Panc1 (cell line): Measurements from ENCODE around the gene ITFG1. TPM values are rescaled to one million over a fixed set of nuclear protein-coding genes. Genes with fewer than 3 reads are reported as not detected.

Source experiments
- ATAC-seq: fragments of 200-7000 bp; cut with Tn5 transposase; 2 replicates; pipeline ENCODE4 v1.9.1; 2020; ENCODE audit warnings: mild to moderate bottlenecking, moderate library complexity
- BruUV-seq: library from RNA; stranded (reverse); fragments of 400-500 nt; replicated peaks from 2 replicates; lab custom pipeline; 2021; lab: Mats Ljungman, UMichigan
- CTCF ChIA-PET: fragments of 300-600 bp; sonication (Branson Sonifier 250); formaldehyde crosslinking; loops from one replicate; lab custom pipeline; 2022; ENCODE audit warnings: antibody characterized with exemption; lab: Charles Lee
- POLR2A ChIA-PET: fragments of 300-600 bp; sonication (Branson Sonifier 250); formaldehyde crosslinking; loops from one replicate; lab custom pipeline; 2022; ENCODE audit warnings: antibody characterized with exemption; lab: Charles Lee
- DNase-seq: peaks from one replicate; pipeline ENCODE4 v3.0.0-alpha.2; 2010; ENCODE audit warnings: low read depth, low spot score
- H3K27ac ChIP-seq: 2 replicates; pipeline ENCODE4 v1.5.1; 2011; ENCODE audit warnings: mild to moderate bottlenecking, low read length, inconsistent platforms
- H3K27me3 ChIP-seq: fragments of 200-500 bp; sonication (Bioruptor generic); 2 replicates; pipeline ENCODE4 v1.6.0; 2014; ENCODE audit warnings: low read length, inconsistent platforms; ENCODE audit not compliant: control insufficient read depth, insufficient read depth
- H3K36me3 ChIP-seq: fragments of 200-500 bp; sonication (Bioruptor generic); 2 replicates; pipeline ENCODE4 v1.5.1; 2014; ENCODE audit warnings: inconsistent platforms, mild to moderate bottlenecking, low read length, moderate library complexity; ENCODE audit not compliant: control insufficient read depth, insufficient read depth
- H3K4me1 ChIP-seq: 2 replicates; pipeline ENCODE4 v1.5.1; 2011; ENCODE audit warnings: inconsistent platforms, mild to moderate bottlenecking, low read length, moderate library complexity; ENCODE audit not compliant: control insufficient read depth, insufficient read depth
- H3K4me3 ChIP-seq, 2 experiments: 2 replicates each; pipeline ENCODE4 v1.5.1; 2011 to 2012; ENCODE audit warnings: low read depth in 2 of 2, low read length in 2 of 2, mild to moderate bottlenecking in 2 of 2, inconsistent platforms in 1 of 2, moderate library complexity in 1 of 2
- H3K9me3 ChIP-seq: fragments of 200-500 bp; sonication (Bioruptor generic); 2 replicates; pipeline ENCODE4 v1.5.1; 2014; ENCODE audit warnings: low read depth, mild to moderate bottlenecking, inconsistent platforms, low read length, moderate library complexity; ENCODE audit not compliant: control insufficient read depth, insufficient read depth
- CTCF ChIP-seq: fragments of 450-650 bp; IDR thresholded peaks from 2 replicates; pipeline ENCODE4 v1.5.1; 2017; ENCODE audit warnings: mild to moderate bottlenecking
- POLR2AphosphoS5 ChIP-seq: IDR thresholded peaks from 2 replicates; pipeline ENCODE4 v1.6.1; 2012; ENCODE audit warnings: mild to moderate bottlenecking, low read depth, low read length, moderate library complexity
- REST ChIP-seq, 2 experiments: IDR thresholded peaks; 2 replicates each; pipeline ENCODE4 v1.6.1; 2011 to 2012; ENCODE audit warnings: low read depth in 2 of 2, control low read depth in 1 of 2, low read length in 1 of 2, mild to moderate bottlenecking in 1 of 2, moderate library complexity in 1 of 2; ENCODE audit not compliant: insufficient read depth in 1 of 2
- SIN3A ChIP-seq: IDR thresholded peaks from 2 replicates; pipeline ENCODE4 v1.6.1; 2012; ENCODE audit warnings: low read depth, mild to moderate bottlenecking, low read length, moderate library complexity, borderline replicate concordance; ENCODE audit not compliant: insufficient read depth
- TCF7L2 ChIP-seq: IDR thresholded peaks from 2 replicates; pipeline ENCODE4 v1.6.1; 2011; ENCODE audit warnings: mild to moderate bottlenecking, low read depth, low read length, inconsistent platforms
- in situ Hi-C: cut with HindIII; loops from 2 replicates; pipeline ENCODE4 v1.10.0; 2016; ENCODE audit warnings: low sequenced_read_pairs, low pct_unique_long_range_greater_than_20kb
- intact Hi-C: fragments of 100-400 bp; cut with micrococcal nuclease; formaldehyde crosslinking; loops from one replicate; pipeline ENCODE4 v1.10.0; 2022; ENCODE audit not compliant: unreplicated experiment
- total RNA-seq: library from RNA; stranded (reverse); gene quantifications from one replicate; pipeline ENCODE4 v1.2.1, GENCODE V29; 2021; ENCODE audit not compliant: unreplicated experiment

The ITFG1 gene
- total RNA-seq, 1 experiment from 2014 or later, result 26.5 TPM

- TF ChIP-seq POLR2AphosphoS5 (no peak), TCF7L2 (no peak), REST (IDR thresholded peaks at IDR 0.05; ENCODE audit: insufficient read depth in 1 of 2, low read depth in 2 of 2, low read length in 1 of 2) (no peak), CTCF (no peak), SIN3A (no peak)
- Histone ChIP-seq H3K36me3 (no peaks in the 10 kb centered on the region; the same call in 1 of the 2 replicates), H3K4me3 (no peak overlapping the region), H3K27ac (no peak overlapping the region), H3K9me3 (no peaks in the 10 kb centered on the region), H3K4me1 (no peaks in the 10 kb centered on the region), H3K27me3 (no peaks in the 10 kb centered on the region)
- DNase-seq, result no peak
- in situ Hi-C loops, result no loop called here
- ChIA-PET POLR2A (interaction anchor here (0.6 kb wide), 1 partner anchor 643 kb away, joined by 3 read pairs; no protein-coding TSS in a partner anchor), CTCF (no interaction called here)
- ATAC-seq, result no peak
- BruUV-seq, result no TSS peak
- intact Hi-C loops, result no loop called here
These were observed 36.0 kb downstream of the ITFG1 start for GRCh38 chr16:47424846-47425245.

- Histone ChIP-seq H3K9me3 (no peaks in the 10 kb centered on the region), H3K36me3 (no peaks in the 10 kb centered on the region), H3K27me3 (no peaks in the 10 kb centered on the region), H3K4me1 (no peaks in the 10 kb centered on the region), H3K27ac (no peak overlapping the region), H3K4me3 (no peak overlapping the region)
- DNase-seq (no peak), ATAC-seq (no peak)
- CTCF ChIA-PET, result no interaction called here
- TF ChIP-seq REST (IDR thresholded peaks at IDR 0.05; ENCODE audit: insufficient read depth in 1 of 2, low read depth in 2 of 2, low read length in 1 of 2), result no peak
- in situ Hi-C loops, result no loop called here
- POLR2A ChIA-PET, result no interaction called here
- intact Hi-C loops, result no loop called here
- no TSS peak for BruUV-seq
These were observed 44.0 kb downstream of the ITFG1 start for GRCh38 chr16:47416869-47417268.
